ENCODE results near the gene TEX12. TPM values are rescaled to one million over a fixed set of nuclear protein-coding genes. Genes with fewer than 3 reads are reported as not detected.
"Not testable (repeated sequence)": the region's sequence is repeated elsewhere in the genome, so short reads cannot be mapped to it uniquely, and the experiment has no call there.

The TEX12 gene
- total RNA-seq, 1 donor from 2014 or later = 0.65 TPM

GRCh38 chr11:112186304-112186703 lies 19.1 kb downstream of the TEX12 start:
- Mint-ChIP-seq H3K27me3 (ENCODE audit: low read depth) (no peaks in the 10 kb centered on the region), H3K36me3 (peaks cover 8% of the 10 kb centered on the region), H3K9me3 (peaks cover 4% of the 10 kb centered on the region), H3K4me1 (peaks cover 18% of the 10 kb centered on the region), H3K27ac (no peak overlapping the region), H3K4me3 (no peak overlapping the region)
- no peak for DNase-seq (ENCODE audit: low spot score in 2 of 2, unreplicated experiment in 2 of 2)
- TF ChIP-seq, protein P1, sequence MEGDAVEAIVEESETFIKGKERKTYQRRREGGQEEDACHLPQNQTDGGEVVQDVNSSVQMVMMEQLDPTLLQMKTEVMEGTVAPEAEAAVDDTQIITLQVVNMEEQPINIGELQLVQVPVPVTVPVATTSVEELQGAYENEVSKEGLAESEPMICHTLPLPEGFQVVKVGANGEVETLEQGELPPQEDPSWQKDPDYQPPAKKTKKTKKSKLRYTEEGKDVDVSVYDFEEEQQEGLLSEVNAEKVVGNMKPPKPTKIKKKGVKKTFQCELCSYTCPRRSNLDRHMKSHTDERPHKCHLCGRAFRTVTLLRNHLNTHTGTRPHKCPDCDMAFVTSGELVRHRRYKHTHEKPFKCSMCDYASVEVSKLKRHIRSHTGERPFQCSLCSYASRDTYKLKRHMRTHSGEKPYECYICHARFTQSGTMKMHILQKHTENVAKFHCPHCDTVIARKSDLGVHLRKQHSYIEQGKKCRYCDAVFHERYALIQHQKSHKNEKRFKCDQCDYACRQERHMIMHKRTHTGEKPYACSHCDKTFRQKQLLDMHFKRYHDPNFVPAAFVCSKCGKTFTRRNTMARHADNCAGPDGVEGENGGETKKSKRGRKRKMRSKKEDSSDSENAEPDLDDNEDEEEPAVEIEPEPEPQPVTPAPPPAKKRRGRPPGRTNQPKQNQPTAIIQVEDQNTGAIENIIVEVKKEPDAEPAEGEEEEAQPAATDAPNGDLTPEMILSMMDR (IDR thresholded peaks at IDR 0.05; ENCODE audit: unreplicated experiment) = no peak

DNA sequence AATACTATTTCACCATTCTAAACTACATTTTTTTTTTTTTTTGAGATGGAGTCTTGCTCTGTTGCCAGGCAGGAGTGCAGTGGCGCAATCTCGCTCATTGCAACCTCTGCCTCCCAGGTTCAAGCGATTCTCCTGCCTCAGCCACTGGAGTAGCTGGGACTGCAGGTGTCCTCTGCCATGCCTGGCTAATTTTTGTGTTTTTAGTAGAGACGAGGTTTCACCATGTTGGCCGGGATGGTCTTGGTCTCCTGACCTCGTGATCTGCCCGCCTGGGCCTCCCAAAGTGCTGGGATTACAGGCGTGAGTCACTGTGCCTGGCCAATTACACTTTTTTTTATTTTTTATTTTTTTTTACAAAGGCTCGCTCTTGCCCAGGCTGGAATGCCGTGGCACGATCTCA lies 27.9 kb downstream of the TEX12 start:
- DNase-seq (ENCODE audit: low spot score in 2 of 2, unreplicated experiment in 2 of 2); H3K27ac Mint-ChIP-seq; H3K4me1 Mint-ChIP-seq; H3K27me3 Mint-ChIP-seq (ENCODE audit: low read depth); H3K4me3 Mint-ChIP-seq; H3K9me3 Mint-ChIP-seq: not testable (repeated sequence)
- H3K36me3 Mint-ChIP-seq = peaks cover 27% of the 10 kb centered on the region

GRCh38 chr11:112195951-112196351 lies 28.8 kb downstream of the TEX12 start:
- H3K4me1 Mint-ChIP-seq = peaks cover 4% of the 10 kb centered on the region
- DNase-seq (ENCODE audit: low spot score in 2 of 2, unreplicated experiment in 2 of 2) = no peak
- peaks cover 3% of the 10 kb centered on the region for H3K9me3 Mint-ChIP-seq
- TF ChIP-seq, protein P1 (IDR thresholded peaks at IDR 0.05; ENCODE audit: unreplicated experiment) = no peak
- no peak overlapping the region for H3K4me3 Mint-ChIP-seq
- no peaks in the 10 kb centered on the region for H3K27me3 Mint-ChIP-seq (ENCODE audit: low read depth)
- H3K36me3 Mint-ChIP-seq = peaks cover 27% of the 10 kb centered on the region
- no peak overlapping the region for H3K27ac Mint-ChIP-seq

- H3K27me3 Mint-ChIP-seq (ENCODE audit: low read depth) = no peaks in the 10 kb centered on the region
- peaks cover 3% of the 10 kb centered on the region for H3K9me3 Mint-ChIP-seq
- no peak for DNase-seq (ENCODE audit: low spot score in 2 of 2, unreplicated experiment in 2 of 2)
- no peak overlapping the region for H3K27ac Mint-ChIP-seq
- H3K36me3 Mint-ChIP-seq = peaks cover 29% of the 10 kb centered on the region
- H3K4me3 Mint-ChIP-seq = no peak overlapping the region
- peaks cover 4% of the 10 kb centered on the region for H3K4me1 Mint-ChIP-seq
- TF ChIP-seq, protein P1 (IDR thresholded peaks at IDR 0.05; ENCODE audit: unreplicated experiment) = no peak
Measured at GRCh38 chr11:112196519-112197087, 29.4 kb downstream of the TEX12 start.

GRCh38 chr11:112199101-112199500 lies 31.9 kb downstream of the TEX12 start:
- peaks cover 29% of the 10 kb centered on the region for H3K36me3 Mint-ChIP-seq
- not testable (repeated sequence) for H3K27ac Mint-ChIP-seq, H3K9me3 Mint-ChIP-seq

DNA sequence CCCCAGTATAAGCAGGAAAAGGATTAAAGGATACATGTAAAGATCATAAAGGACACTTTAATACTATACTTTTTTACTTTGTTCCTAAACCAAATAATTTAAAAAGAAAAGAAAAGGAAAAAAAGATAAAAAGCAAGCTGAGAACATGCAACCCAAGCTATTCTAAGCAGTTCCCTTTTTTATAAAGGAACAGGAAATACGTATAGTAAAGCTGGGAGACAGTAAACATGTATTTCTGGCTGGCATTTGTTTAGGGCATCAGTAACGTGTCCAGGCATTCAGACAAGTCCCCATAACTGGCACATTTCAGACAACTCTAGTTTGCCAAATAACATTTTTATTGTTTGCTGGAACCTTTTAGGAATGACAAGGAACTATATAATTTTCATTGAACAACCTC lies 33.1 kb downstream of the TEX12 start:
- H3K9me3 Mint-ChIP-seq = peaks cover 3% of the 10 kb centered on the region
- TF ChIP-seq, protein P1 (IDR thresholded peaks at IDR 0.05; ENCODE audit: unreplicated experiment) = no peak
- H3K4me1 Mint-ChIP-seq = peaks cover 4% of the 10 kb centered on the region
- no peaks in the 10 kb centered on the region for H3K27me3 Mint-ChIP-seq (ENCODE audit: low read depth)
- H3K4me3 Mint-ChIP-seq = no peak overlapping the region
- peaks cover 36% of the 10 kb centered on the region for H3K36me3 Mint-ChIP-seq
- H3K27ac Mint-ChIP-seq = no peak overlapping the region
- DNase-seq (ENCODE audit: low spot score in 2 of 2, unreplicated experiment in 2 of 2) = no peak

More at GRCh38 chr11:112199101-112199500, 31.9 kb downstream of the TEX12 start:
- not testable (repeated sequence) for H3K4me1 Mint-ChIP-seq; H3K27me3 Mint-ChIP-seq (ENCODE audit: low read depth); H3K4me3 Mint-ChIP-seq; DNase-seq (ENCODE audit: low spot score in 2 of 2, unreplicated experiment in 2 of 2)

DNA sequence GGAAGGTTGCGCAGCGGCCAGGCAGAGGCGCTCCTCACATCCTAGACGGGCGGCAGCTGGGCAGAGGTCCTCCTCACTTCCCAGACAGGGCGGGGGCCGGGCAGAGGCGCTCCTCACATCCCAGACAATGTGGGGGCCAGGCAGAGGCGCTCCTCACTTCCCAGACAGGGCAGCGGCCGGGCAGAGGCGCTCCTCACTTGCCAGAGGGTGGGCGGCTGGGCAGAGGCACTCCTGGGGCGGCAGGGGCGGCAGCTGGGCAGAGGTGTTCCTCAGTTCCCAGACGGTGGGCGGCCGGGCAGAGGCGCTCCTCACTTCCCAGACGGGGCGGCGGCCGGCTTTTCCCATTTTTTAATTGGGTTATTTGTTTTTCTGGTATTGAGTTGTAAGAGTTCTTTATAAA lies 38.9 kb downstream of the TEX12 start:
- Mint-ChIP-seq H3K4me1 (no peaks in the 10 kb centered on the region), H3K27me3 (ENCODE audit: low read depth) (no peaks in the 10 kb centered on the region), H3K9me3 (peaks cover 4% of the 10 kb centered on the region), H3K4me3 (no peak overlapping the region), H3K27ac (no peak overlapping the region), H3K36me3 (peaks cover 26% of the 10 kb centered on the region)
- no peak for DNase-seq (ENCODE audit: low spot score in 2 of 2, unreplicated experiment in 2 of 2)
- TF ChIP-seq, protein P1 (IDR thresholded peaks at IDR 0.05; ENCODE audit: unreplicated experiment) = no peak

Data from mesothelial cell of epicardium (in vitro differentiated cells).